Activated B cell treated with CpG ODN at 0.5 μM for 24 hours (primary cell): Measurements from ENCODE around the gene ZNF341. TPM values are rescaled to one million over a fixed set of nuclear protein-coding genes. Genes with fewer than 3 reads are reported as not detected.
A peak's percentile ranks its signal among the peaks of the same experiment; 100 is the strongest.

Experiments
- ATAC-seq: fragments of 200-7000 bp; cut with Tn5 transposase; one replicate; pipeline ENCODE4 v1.10.0; 2021; ENCODE audit warnings: low read depth, mild to moderate bottlenecking, moderate library complexity
- CTCF ChIA-PET: fragments of 350-600 bp; sonication (Branson Sonifier 250); formaldehyde crosslinking; loops from one replicate; lab custom pipeline; 2021; ENCODE audit warnings: antibody characterized with exemption; lab: Charles Lee
- POLR2A ChIA-PET: fragments of 350-600 bp; sonication (Branson Sonifier 250); formaldehyde crosslinking; loops from one replicate; lab custom pipeline; 2021; ENCODE audit warnings: antibody characterized with exemption; lab: Charles Lee
- DNase-seq: peaks from one replicate; pipeline ENCODE4 v3.0.0; 2022
- H3K27ac Mint-ChIP-seq: one replicate; pipeline ENCODE4 v1.8.0; 2020; ENCODE audit warnings: mixed read lengths
- H3K27me3 Mint-ChIP-seq: one replicate; pipeline ENCODE4 v1.8.0; 2021; ENCODE audit warnings: mixed read lengths
- H3K36me3 Mint-ChIP-seq: one replicate; pipeline ENCODE4 v1.8.0; 2021; ENCODE audit warnings: low read depth, mixed read lengths
- H3K4me1 Mint-ChIP-seq: one replicate; pipeline ENCODE4 v1.8.0; 2021; ENCODE audit warnings: mixed read lengths
- H3K4me3 Mint-ChIP-seq: one replicate; pipeline ENCODE4 v1.8.0; 2020; ENCODE audit warnings: mild to moderate bottlenecking, mixed read lengths
- H3K9me3 Mint-ChIP-seq: one replicate; pipeline ENCODE4 v1.8.0; 2020; ENCODE audit warnings: mixed read lengths
- CTCF ChIP-seq: fragments of 200-600 bp; IDR thresholded peaks from one replicate; pipeline ENCODE4 v1.8.0; 2022; ENCODE audit warnings: antibody characterized with exemption, mild to moderate bottlenecking
- intact Hi-C: fragments of 100-400 bp; cut with micrococcal nuclease; formaldehyde crosslinking; loops from one replicate; pipeline ENCODE4 v1.15.1; 2024
- total RNA-seq: library from RNA; stranded (reverse); gene quantifications from 2 replicates; pipeline ENCODE4 v1.2.3, GENCODE V29; 2022

Gene ZNF341
- total RNA-seq, 1 donor from 2014 or later: 10.1 TPM

DNA sequence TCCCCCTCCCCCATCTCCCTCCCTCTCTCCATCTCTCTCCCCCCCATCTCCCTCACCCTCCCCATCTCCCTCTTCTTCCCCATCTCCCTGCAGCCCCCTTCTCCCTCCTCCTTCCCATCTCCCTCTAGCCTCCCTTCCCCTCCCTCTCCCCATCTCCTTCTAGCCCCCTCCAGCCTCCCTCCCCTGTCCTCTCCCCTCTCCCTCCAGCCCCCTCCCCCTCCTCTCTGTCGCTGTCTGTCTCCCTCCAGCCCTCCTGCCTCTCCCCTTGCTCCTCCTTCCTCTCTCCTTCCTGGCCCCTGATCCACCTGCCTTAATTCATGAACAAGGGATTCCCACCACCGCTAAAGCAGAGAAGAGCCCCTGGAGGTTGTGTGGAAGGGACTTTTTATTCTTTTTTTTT is 52.4 kb downstream of the ZNF341 start:
- DNase-seq: no peak
- H3K9me3 Mint-ChIP-seq: no peaks in the 10 kb centered on the region
- ChIA-PET CTCF (no interaction called here), POLR2A (no interaction called here)
- intact Hi-C loops: no loop called here
- peak overlapping the region; percentile 65 for H3K27ac Mint-ChIP-seq
- ATAC-seq: no peak
- H3K36me3 Mint-ChIP-seq: peaks cover 10% of the 10 kb centered on the region
- no peak overlapping the region for H3K4me3 Mint-ChIP-seq
- H3K4me1 Mint-ChIP-seq: peaks cover 80% of the 10 kb centered on the region
- H3K27me3 Mint-ChIP-seq: no peaks in the 10 kb centered on the region
- TF ChIP-seq CTCF: no peak

- intact Hi-C loops: no loop called here
- peak overlapping the region; percentile 56 for H3K27ac Mint-ChIP-seq
- DNase-seq: no peak
- POLR2A ChIA-PET: interaction anchor here (0.7 to 0.8 kb wide), 2 partner anchors 10 to 69 kb away, joined by 4 to 10 read pairs; no protein-coding TSS in a partner anchor
- H3K4me3 Mint-ChIP-seq: peak overlapping the region; percentile 35
- no peaks in the 10 kb centered on the region for H3K9me3 Mint-ChIP-seq
- peaks cover 13% of the 10 kb centered on the region for H3K36me3 Mint-ChIP-seq
- CTCF ChIA-PET: interaction anchor here (1.2 kb wide), 1 partner anchor 11 kb away, joined by 3 read pairs; no protein-coding TSS in a partner anchor
- no peaks in the 10 kb centered on the region for H3K27me3 Mint-ChIP-seq
- no peak for ATAC-seq
- H3K4me1 Mint-ChIP-seq: peaks cover 68% of the 10 kb centered on the region
- TF ChIP-seq CTCF: no peak
Observed at GRCh38 chr20:33785503-33785902, 53.7 kb downstream of the ZNF341 start.

DNA sequence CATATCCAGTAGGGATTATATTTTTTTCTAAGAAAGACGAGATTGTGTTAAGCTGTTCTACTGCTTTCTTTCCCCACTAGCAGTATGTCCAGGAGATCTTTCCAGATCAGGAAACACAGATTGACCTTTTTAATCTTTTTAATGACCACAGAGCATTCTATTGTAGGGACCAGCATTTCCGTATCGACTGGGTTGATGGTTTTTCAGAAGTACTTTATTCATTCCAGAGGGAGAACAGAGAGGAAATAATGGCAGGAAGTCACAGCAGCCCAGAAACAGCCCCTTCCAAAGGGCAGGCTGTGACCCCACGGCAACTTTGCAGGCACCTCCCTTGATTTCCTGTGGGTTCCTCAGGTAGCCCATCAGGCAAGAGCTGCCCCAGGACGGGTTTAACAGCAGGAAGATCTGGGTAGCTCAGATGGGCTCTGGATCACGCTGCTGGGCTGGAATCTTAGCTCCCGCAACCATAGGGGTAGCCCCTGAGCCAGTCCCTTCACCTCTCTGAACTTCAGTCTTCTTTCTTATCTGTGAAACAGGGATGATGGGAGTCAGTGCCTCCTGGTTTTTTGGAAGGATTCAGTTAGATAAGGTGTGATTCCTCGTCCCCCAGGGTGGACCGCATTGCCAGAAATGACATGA is 55.6 kb downstream of the ZNF341 start:
- no peak for ATAC-seq
- Mint-ChIP-seq H3K27me3 (no peaks in the 10 kb centered on the region), H3K36me3 (peaks cover 14% of the 10 kb centered on the region), H3K9me3 (no peaks in the 10 kb centered on the region), H3K4me1 (peaks cover 50% of the 10 kb centered on the region), H3K27ac (no peak overlapping the region), H3K4me3 (no peak overlapping the region)
- POLR2A ChIA-PET: interaction anchor here (0.6 to 1.4 kb wide), 5 partner anchors 9 to 97 kb away, joined by 3 to 4 read pairs (median 4); partner anchors contain the start of gene ZNF341
- intact Hi-C loops: no loop called here
- CTCF ChIA-PET: interaction anchor here (1.0 to 1.2 kb wide), 2 partner anchors 54 to 206 kb away, joined by 3 read pairs; partner anchors contain the start of gene RALY
- no peak for TF ChIP-seq CTCF
- no peak for DNase-seq

DNA sequence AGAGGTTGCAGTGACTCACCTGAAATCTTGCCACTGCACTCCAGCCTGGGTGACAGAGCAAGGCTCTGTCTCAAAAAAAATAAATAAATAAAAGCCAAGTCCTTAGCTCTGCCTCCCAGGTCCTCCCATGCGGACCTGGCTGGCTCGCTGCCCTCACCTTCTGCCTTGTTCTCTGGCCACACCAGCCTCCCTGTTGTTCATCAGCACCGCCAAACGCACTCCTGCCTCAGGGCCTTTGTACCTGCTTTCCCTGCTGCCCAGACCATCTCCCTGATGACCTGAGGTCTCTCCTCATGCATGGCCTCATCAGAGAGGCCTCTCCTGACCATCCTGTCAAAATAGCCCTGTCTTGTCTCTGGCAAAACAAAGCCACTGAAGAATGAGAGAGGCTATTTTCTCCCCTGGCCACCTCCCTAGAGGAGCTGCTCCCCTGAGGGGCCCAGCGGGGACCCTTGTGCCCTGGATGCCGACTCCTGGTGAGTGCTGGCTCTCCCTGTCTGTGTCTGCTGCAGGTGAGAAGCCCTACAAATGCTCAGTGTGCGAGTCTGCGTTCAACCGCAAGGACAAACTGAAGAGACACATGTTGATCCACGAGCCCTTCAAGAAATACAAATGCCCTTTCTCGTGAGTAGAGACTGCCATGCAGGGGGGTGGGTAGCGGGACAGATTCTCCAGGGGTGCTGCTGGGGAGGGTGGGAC is 56.7 kb downstream of the ZNF341 start:
- CTCF ChIA-PET: no interaction called here

More for the DNA sequence above, 56.7 kb downstream of the ZNF341 start:
- TF ChIP-seq CTCF: no peak
- POLR2A ChIA-PET: interaction anchor here (0.8 to 1.4 kb wide), 2 partner anchors 56 to 324 kb away, joined by 3 to 4 read pairs; partner anchors contain the start of genes EIF2S2 and ZNF341
- Mint-ChIP-seq H3K4me1 (peaks cover 47% of the 10 kb centered on the region), H3K36me3 (peaks cover 12% of the 10 kb centered on the region), H3K27me3 (no peaks in the 10 kb centered on the region), H3K9me3 (no peaks in the 10 kb centered on the region), H3K4me3 (no peak overlapping the region), H3K27ac (peak overlapping the region; percentile 11)
- no peak for DNase-seq
- no peak for ATAC-seq
- intact Hi-C loops: no loop called here
